ENCODE measurements around the gene B4GALNT2.

DNA sequence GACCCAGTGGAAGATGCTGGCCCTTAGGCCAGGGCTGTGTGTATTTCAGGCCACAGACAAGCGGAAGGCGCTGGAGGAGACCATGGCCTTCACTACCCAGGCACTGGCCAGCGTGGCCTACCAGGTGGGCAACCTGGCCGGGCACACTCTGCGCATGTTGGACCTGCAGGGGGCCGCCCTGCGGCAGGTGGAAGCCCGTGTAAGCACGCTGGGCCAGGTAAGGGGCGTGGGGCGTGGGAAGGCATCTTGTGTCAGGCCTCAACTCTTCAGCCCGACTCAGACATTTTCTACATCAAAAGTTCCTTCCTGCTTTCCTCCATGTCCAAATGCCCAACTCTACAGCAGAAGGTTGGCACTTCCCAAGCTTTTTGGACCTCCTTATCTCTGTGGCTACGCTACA, 83.9 kb downstream of the B4GALNT2 start:
- TF ChIP-seq CTCF (conservative IDR thresholded peaks at IDR 0.05; ENCODE audit: low read length) (no peak), EZH2phosphoT487 (IDR thresholded peaks at IDR 0.05; ENCODE audit: borderline replicate concordance) (no peak)
